ENCODE results near the gene MTMR3. TPM values are rescaled to one million over a fixed set of nuclear protein-coding genes. Genes with fewer than 3 reads are reported as not detected.

Gene MTMR3
- total and polyA plus RNA-seq, 12 donors = 23.5 to 80.7 (median 40.9) TPM

DNA sequence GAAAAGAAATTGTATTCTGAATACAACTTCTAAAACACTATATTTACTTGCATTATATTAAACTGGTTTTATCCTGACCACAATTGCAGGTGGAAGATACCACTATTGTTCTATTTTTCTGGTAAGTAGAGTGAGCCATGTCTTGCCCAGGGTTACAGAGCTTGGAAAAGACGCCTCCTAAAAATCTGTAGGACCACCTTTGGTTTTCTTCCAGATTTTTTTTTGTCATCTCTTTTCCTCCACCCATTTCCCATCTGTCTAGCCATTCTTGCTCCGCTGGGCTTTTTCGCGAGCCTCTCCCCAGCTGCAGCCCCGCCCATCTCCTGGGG lies 294 bp upstream of the MTMR3 start:
- no peak for DNase-seq
- TF ChIP-seq, protein P1, sequence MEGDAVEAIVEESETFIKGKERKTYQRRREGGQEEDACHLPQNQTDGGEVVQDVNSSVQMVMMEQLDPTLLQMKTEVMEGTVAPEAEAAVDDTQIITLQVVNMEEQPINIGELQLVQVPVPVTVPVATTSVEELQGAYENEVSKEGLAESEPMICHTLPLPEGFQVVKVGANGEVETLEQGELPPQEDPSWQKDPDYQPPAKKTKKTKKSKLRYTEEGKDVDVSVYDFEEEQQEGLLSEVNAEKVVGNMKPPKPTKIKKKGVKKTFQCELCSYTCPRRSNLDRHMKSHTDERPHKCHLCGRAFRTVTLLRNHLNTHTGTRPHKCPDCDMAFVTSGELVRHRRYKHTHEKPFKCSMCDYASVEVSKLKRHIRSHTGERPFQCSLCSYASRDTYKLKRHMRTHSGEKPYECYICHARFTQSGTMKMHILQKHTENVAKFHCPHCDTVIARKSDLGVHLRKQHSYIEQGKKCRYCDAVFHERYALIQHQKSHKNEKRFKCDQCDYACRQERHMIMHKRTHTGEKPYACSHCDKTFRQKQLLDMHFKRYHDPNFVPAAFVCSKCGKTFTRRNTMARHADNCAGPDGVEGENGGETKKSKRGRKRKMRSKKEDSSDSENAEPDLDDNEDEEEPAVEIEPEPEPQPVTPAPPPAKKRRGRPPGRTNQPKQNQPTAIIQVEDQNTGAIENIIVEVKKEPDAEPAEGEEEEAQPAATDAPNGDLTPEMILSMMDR (IDR thresholded peaks at IDR 0.05) = no peak
- no peak for TF ChIP-seq POLR2A (IDR thresholded peaks at IDR 0.05)
- intact Hi-C loops (cut with DNase I) = loop anchor here in 1 of 2 donors (10.0 kb wide), 1 partner anchor 122 kb away; no protein-coding TSS in a partner anchor
- H3K27me3 ChIP-seq = no peaks in the 10 kb centered on the region
- no peaks in the 10 kb centered on the region for H3K36me3 ChIP-seq (replicated peaks in 1 of 2)
- H3K4me1 ChIP-seq (replicated peaks in 1 of 2) = peaks cover 14 to 39% of the 10 kb centered on the region in 2 donors
- WGBS, 4 donors = 0 to 2% (median 1%) methylated on average over 5 of the region's 5 CpGs
- H3K4me3 ChIP-seq = peak overlapping the region in 2 of 4 donors; percentile 65 to 88
- no peak overlapping the region for H3K27ac ChIP-seq
- H3K9me3 ChIP-seq (replicated peaks in 1 of 3) = no peaks in the 10 kb centered on the region

DNA sequence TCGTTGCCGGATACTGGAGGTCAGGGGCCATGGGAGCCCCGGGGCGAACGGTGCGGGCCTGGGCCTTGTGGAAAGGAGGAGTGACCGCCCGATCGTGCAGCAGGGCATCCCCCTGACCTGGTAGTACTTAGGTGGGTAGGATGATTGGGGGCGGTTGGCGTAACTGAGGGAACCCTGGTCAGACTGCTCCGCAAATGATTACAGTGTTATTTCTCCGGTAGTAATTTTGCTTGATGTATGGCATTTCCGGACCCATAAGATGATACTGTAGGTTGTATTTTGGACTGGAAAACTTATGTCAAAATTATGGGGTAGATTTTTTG lies 762 bp downstream of the MTMR3 start:
- Histone ChIP-seq H3K36me3 (replicated peaks in 1 of 2) (no peaks in the 10 kb centered on the region), H3K4me3 (peak overlapping the region; percentile 65 to 96 (median 89)), H3K27me3 (no peaks in the 10 kb centered on the region), H3K9me3 (replicated peaks in 1 of 3) (no peaks in the 10 kb centered on the region), H3K27ac (peak overlapping the region in 4 of 5 donors; percentile 91 to 97 (median 96)), H3K4me1 (replicated peaks in 1 of 2) (peaks cover 14 to 46% of the 10 kb centered on the region in 2 donors)
- TF ChIP-seq, protein P1 (IDR thresholded peaks at IDR 0.05) = no peak
- TF ChIP-seq POLR2A (IDR thresholded peaks at IDR 0.05) = no peak
- intact Hi-C loops (cut with DNase I) = loop anchor here in 1 of 2 donors (10.0 kb wide), 1 partner anchor 121 kb away; no protein-coding TSS in a partner anchor
- WGBS, 4 donors = 0 to 1% (median 0%) methylated on average over 3 to 14 of the region's 14 CpGs
- no peak for DNase-seq

DNA sequence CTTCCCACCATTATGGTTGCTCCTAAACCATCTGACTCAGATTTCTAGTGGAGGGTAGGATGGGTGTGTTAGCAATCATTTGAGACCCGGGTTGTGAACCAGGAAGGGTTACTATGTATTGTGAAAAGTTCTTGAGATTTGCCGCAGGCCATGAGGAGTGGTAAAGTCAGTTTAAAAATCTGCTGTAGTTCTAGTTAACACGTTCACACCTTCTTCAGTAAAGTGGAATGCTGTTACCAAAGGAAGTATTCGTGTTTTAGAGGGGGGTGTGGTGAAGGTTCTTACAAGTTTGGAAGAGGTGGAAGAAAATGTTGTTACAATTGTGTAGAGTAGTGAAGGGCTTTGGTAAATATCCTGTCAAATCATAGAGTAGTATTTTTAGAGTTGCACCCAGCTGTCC lies 2.6 kb downstream of the MTMR3 start:
- no peak overlapping the region for H3K27ac ChIP-seq
- intact Hi-C loops (cut with DNase I) = loop anchor here in 1 of 2 donors (10.0 kb wide), 1 partner anchor 119 kb away; no protein-coding TSS in a partner anchor
- peaks cover 14 to 55% of the 10 kb centered on the region in 2 donors for H3K4me1 ChIP-seq (replicated peaks in 1 of 2)
- no peak overlapping the region for H3K4me3 ChIP-seq
- no peaks in the 10 kb centered on the region for H3K9me3 ChIP-seq (replicated peaks in 1 of 3)
- DNase-seq = no peak
- H3K27me3 ChIP-seq = no peaks in the 10 kb centered on the region
- H3K36me3 ChIP-seq (replicated peaks in 1 of 2) = no peaks in the 10 kb centered on the region
- whole genome bisulfite sequencing, 4 donors = 74 to 76% (median 75%) methylated on average over 4 of the region's 4 CpGs
- no peak for TF ChIP-seq POLR2A (IDR thresholded peaks at IDR 0.05)
- TF ChIP-seq, protein P1 (IDR thresholded peaks at IDR 0.05) = no peak

DNA sequence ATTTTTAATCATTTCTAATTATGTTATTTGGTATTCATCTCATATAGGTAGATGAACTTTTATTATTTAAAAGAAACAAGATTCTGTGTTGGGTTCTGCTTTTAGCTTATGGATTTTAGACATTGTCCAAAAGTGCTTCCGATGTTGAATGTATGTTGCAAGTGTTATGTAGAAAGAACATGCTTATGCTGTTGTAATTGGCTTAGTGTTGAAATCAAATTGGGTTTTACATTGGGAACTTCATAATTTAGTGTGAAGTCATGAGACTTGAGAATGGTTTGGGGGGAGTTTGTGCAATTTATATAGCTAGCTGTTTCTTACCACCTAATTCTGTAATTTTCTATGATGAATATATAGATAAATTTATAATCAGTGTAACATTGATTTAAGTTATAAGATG lies 3.6 kb downstream of the MTMR3 start:
- TF ChIP-seq, protein P1 (IDR thresholded peaks at IDR 0.05) = no peak
- no peak for TF ChIP-seq POLR2A (IDR thresholded peaks at IDR 0.05)
- H3K9me3 ChIP-seq (replicated peaks in 1 of 3) = no peaks in the 10 kb centered on the region
- WGBS, 4 donors = 83% methylated on average over 1 of the region's 1 CpG

More for the DNA sequence above, 3.6 kb downstream of the MTMR3 start:
- H3K4me3 ChIP-seq = no peak overlapping the region
- intact Hi-C loops (cut with DNase I) = loop anchor here in 1 of 2 donors (10.0 kb wide), 1 partner anchor 118 kb away; no protein-coding TSS in a partner anchor
- peaks cover 14 to 59% of the 10 kb centered on the region in 2 donors for H3K4me1 ChIP-seq (replicated peaks in 1 of 2)
- no peaks in the 10 kb centered on the region for H3K36me3 ChIP-seq (replicated peaks in 1 of 2)
- no peak overlapping the region for H3K27ac ChIP-seq
- no peak for DNase-seq
- no peaks in the 10 kb centered on the region for H3K27me3 ChIP-seq

Data from adrenal gland (tissue), 12 donors.